Ishikawa (cell line): ENCODE measurements around the gene TMEM94.

Experiments used
- CEBPB ChIP-seq: IDR thresholded peaks from 2 replicates; pipeline ENCODE4 v1.6.1; 2012
- CREB1 ChIP-seq: IDR thresholded peaks from 2 replicates; pipeline ENCODE4 v1.6.1; 2012; ENCODE audit warnings: low read depth
- EGR1 ChIP-seq: IDR thresholded peaks from 2 replicates; pipeline ENCODE4 v1.6.1; 2012
- EP300 ChIP-seq: IDR thresholded peaks from 2 replicates; pipeline ENCODE4 v1.6.1; 2012; ENCODE audit warnings: borderline replicate concordance
- FOXM1 ChIP-seq: IDR thresholded peaks from 2 replicates; pipeline ENCODE4 v1.6.1; 2012; ENCODE audit warnings: low read depth, borderline replicate concordance
- MAX ChIP-seq: IDR thresholded peaks from 2 replicates; pipeline ENCODE4 v1.6.1; 2012
- NFIC ChIP-seq: IDR thresholded peaks from 2 replicates; pipeline ENCODE4 v1.6.1; 2012
- RAD21 ChIP-seq: IDR thresholded peaks from 2 replicates; pipeline ENCODE4 v1.6.1; 2012; ENCODE audit warnings: low read depth
- TAF1 ChIP-seq: IDR thresholded peaks from 2 replicates; pipeline ENCODE4 v1.6.1; 2012; ENCODE audit warnings: low read depth, mild to moderate bottlenecking
- TCF12 ChIP-seq: IDR thresholded peaks from 2 replicates; pipeline ENCODE4 v1.6.1; 2012; ENCODE audit warnings: low read depth
- TEAD4 ChIP-seq: IDR thresholded peaks from 2 replicates; pipeline ENCODE4 v1.6.1; 2012
- YY1 ChIP-seq: IDR thresholded peaks from 2 replicates; pipeline ENCODE4 v1.6.1; 2012; ENCODE audit warnings: low read depth
- ZBTB7A ChIP-seq: IDR thresholded peaks from 2 replicates; pipeline ENCODE4 v1.6.1; 2012; ENCODE audit warnings: low read depth
- TF ChIP-seq, protein P1 (sequence below): IDR thresholded peaks from 2 replicates; pipeline ENCODE4 v1.6.1; 2012
- TF ChIP-seq, protein P2 (sequence below): IDR thresholded peaks from 2 replicates; pipeline ENCODE4 v1.6.1; 2012; ENCODE audit warnings: low read depth, mild to moderate bottlenecking

The TMEM94 gene

DNA sequence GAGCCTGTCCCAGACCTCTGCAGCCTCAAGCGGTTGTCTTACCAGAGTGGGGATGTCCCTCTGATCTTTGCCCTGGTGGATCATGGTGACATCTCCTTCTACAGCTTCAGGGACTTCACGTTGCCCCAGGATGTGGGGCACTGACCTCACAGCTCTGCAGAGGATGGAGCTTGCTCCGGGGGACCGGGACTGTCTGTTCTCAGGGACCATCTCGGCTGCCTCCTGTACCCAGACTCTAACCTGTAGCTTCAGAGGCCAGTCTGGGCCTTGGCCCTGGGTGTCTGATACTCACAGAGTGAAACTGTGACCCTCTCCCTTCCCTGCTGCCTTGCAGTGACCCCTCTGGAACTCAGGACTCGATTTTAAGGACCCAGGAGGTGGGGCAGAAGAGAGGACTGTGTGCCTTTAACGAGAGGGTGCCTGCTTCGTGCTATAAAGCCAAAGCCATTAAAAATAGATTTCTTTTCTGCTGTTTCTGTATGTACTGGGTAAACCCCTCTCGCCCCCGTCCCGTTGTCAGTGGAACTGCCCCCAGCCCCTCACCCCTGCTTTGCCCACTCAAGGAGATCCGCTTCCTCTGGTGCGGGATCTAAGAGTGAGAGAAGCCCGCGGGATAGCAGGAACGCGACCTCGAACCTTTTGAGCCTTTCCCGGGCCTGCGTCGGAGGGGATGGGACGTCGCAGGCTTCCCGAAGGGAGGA is 68.0 kb downstream of the TMEM94 start:
- no peak; the same call in 1 of the 2 replicates for TF ChIP-seq YY1
- no peak for TF ChIP-seq TAF1
- TF ChIP-seq, protein P1, sequence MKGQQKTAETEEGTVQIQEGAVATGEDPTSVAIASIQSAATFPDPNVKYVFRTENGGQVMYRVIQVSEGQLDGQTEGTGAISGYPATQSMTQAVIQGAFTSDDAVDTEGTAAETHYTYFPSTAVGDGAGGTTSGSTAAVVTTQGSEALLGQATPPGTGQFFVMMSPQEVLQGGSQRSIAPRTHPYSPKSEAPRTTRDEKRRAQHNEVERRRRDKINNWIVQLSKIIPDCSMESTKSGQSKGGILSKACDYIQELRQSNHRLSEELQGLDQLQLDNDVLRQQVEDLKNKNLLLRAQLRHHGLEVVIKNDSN = no peak
- no peak for TF ChIP-seq TCF12
- no peak for TF ChIP-seq CREB1
- no peak for TF ChIP-seq EP300
- no peak for TF ChIP-seq TEAD4
- TF ChIP-seq MAX = no peak
- no peak for TF ChIP-seq NFIC
- no peak for TF ChIP-seq FOXM1
- TF ChIP-seq RAD21 = no peak
- TF ChIP-seq EGR1 = no peak
- TF ChIP-seq, protein P2, sequence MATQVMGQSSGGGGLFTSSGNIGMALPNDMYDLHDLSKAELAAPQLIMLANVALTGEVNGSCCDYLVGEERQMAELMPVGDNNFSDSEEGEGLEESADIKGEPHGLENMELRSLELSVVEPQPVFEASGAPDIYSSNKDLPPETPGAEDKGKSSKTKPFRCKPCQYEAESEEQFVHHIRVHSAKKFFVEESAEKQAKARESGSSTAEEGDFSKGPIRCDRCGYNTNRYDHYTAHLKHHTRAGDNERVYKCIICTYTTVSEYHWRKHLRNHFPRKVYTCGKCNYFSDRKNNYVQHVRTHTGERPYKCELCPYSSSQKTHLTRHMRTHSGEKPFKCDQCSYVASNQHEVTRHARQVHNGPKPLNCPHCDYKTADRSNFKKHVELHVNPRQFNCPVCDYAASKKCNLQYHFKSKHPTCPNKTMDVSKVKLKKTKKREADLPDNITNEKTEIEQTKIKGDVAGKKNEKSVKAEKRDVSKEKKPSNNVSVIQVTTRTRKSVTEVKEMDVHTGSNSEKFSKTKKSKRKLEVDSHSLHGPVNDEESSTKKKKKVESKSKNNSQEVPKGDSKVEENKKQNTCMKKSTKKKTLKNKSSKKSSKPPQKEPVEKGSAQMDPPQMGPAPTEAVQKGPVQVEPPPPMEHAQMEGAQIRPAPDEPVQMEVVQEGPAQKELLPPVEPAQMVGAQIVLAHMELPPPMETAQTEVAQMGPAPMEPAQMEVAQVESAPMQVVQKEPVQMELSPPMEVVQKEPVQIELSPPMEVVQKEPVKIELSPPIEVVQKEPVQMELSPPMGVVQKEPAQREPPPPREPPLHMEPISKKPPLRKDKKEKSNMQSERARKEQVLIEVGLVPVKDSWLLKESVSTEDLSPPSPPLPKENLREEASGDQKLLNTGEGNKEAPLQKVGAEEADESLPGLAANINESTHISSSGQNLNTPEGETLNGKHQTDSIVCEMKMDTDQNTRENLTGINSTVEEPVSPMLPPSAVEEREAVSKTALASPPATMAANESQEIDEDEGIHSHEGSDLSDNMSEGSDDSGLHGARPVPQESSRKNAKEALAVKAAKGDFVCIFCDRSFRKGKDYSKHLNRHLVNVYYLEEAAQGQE = no peak
- TF ChIP-seq ZBTB7A = no peak
- no peak for TF ChIP-seq CEBPB

GRCh38 chr17:75524970-75525805 is 68.8 kb downstream of the TMEM94 start, which contains the start of gene LLGL2:
Gene LLGL2, plus strand, starts transcription at chr17:75525697. Its CDS starts 17,730 bp downstream, at chr17:75543427.
- TF ChIP-seq RAD21 (peak; percentile 32; the same call in 1 of the 2 replicates), CREB1 (peak; percentile 24), MAX (peak; percentile 76), CEBPB (no peak), FOXM1 (no peak), TEAD4 (peak; percentile 52), EP300 (0 out of 2 replicates have a peak, but pooled peaks have one; percentile 66), EGR1 (peak; percentile 44; the same call in 1 of the 2 replicates), ZBTB7A (peak; percentile 87), NFIC (0 out of 2 replicates have a peak, but pooled peaks have one; percentile 25), TCF12 (peak; percentile 63), YY1 (peak; percentile 70; the same call in 1 of the 2 replicates), TAF1 (peak; percentile 88)
- TF ChIP-seq, protein P1 = peak; percentile 37; the same call in 1 of the 2 replicates
- TF ChIP-seq, protein P2 = peak; percentile 24; the same call in 1 of the 2 replicates

GRCh38 chr17:75525806-75526554 is 69.5 kb downstream of the TMEM94 start:
- no peak for TF ChIP-seq CREB1
- peak; percentile 20; the same call in 1 of the 2 replicates for TF ChIP-seq TCF12
- no peak for TF ChIP-seq FOXM1
- TF ChIP-seq MAX = peak; percentile 75
- TF ChIP-seq, protein P2 = no peak
- TF ChIP-seq CEBPB = peak; percentile 45; the same call in 1 of the 2 replicates
- TF ChIP-seq EGR1 = no peak
- TF ChIP-seq NFIC = 0 out of 2 replicates have a peak, but pooled peaks have one; percentile 4
- TF ChIP-seq EP300 = peak; percentile 22; the same call in 1 of the 2 replicates
- TF ChIP-seq TEAD4 = no peak
- TF ChIP-seq, protein P1 = no peak
- 0 out of 2 replicates have a peak, but pooled peaks have one; percentile 10 for TF ChIP-seq YY1
- peak; percentile 47; the same call in 1 of the 2 replicates for TF ChIP-seq ZBTB7A
- TF ChIP-seq TAF1 = no peak
- TF ChIP-seq RAD21 = no peak
